HEK293 (cell line): ENCODE data around the gene WASF1.

ENCODE experiments used
- CTCF ChIA-PET: fragments of 350-600 bp; formaldehyde crosslinking; extraction: SDS; loops from one replicate; lab custom pipeline; 2021; ENCODE audit warnings: antibody characterized with exemption; lab: Yijun Ruan, JAX
- POLR2A ChIA-PET: fragments of 300-600 bp; formaldehyde crosslinking; extraction: SDS; loops from one replicate; lab custom pipeline; 2020; ENCODE audit warnings: antibody characterized with exemption, inconsistent platforms; lab: Yijun Ruan, JAX
- H3K27ac ChIP-seq: fragments of 200-500 bp; sonication (Bioruptor generic); 2 replicates; pipeline ENCODE4 v1.5.1; 2014; ENCODE audit warnings: low read depth, low read length, control low read depth, inconsistent platforms; ENCODE audit errors: extremely low read depth
- H3K36me3 ChIP-seq, 2 experiments: fragments of 200-500 bp in 1 of 2; sonication (Bioruptor generic) in 1 of 2; 1 replicate in 1 of 2; 2 replicates in 1 of 2; pipeline ENCODE4 v1.5.1; 2014 to 2017; ENCODE audit warnings: inconsistent platforms in 2 of 2, low read length in 2 of 2; ENCODE audit not compliant: control insufficient read depth in 2 of 2, insufficient read depth in 1 of 2
- H3K4me1 ChIP-seq: fragments of 200-500 bp; sonication (Bioruptor generic); 2 replicates; pipeline ENCODE4 v1.5.1; 2014; ENCODE audit warnings: mild to moderate bottlenecking, low read length, inconsistent platforms; ENCODE audit not compliant: control insufficient read depth, insufficient read depth
- H3K4me3 ChIP-seq: 2 replicates; pipeline ENCODE4 v1.5.1; 2011; ENCODE audit warnings: low read depth, mild to moderate bottlenecking, control low read depth, low read length, moderate library complexity
- H3K9me3 ChIP-seq: fragments of 200-500 bp; sonication (Bioruptor generic); 2 replicates; pipeline ENCODE4 v1.5.1; 2014; ENCODE audit warnings: low read depth, low read length, inconsistent platforms; ENCODE audit not compliant: control insufficient read depth, insufficient read depth
- EGR2 ChIP-seq: fragments of 450-650 bp; formaldehyde crosslinking; IDR thresholded peaks from 2 replicates; pipeline ENCODE4 v1.5.1; 2016; ENCODE audit warnings: low read depth, missing biosample characterization, missing genetic modification characterization
- OVOL3 ChIP-seq: fragments of 450-650 bp; formaldehyde crosslinking; IDR thresholded peaks from 2 replicates; pipeline ENCODE4 v1.5.1; 2016; ENCODE audit warnings: missing biosample characterization, missing genetic modification characterization
- SETDB1 ChIP-seq: IDR thresholded peaks from one replicate; pipeline ENCODE4 v1.6.1; 2017; ENCODE audit warnings: mild to moderate bottlenecking, low read length, moderate library complexity, mixed read lengths; ENCODE audit not compliant: insufficient read length
- YY2 ChIP-seq: fragments of 450-650 bp; formaldehyde crosslinking; IDR thresholded peaks from 2 replicates; pipeline ENCODE4 v1.5.1; 2016; ENCODE audit warnings: missing biosample characterization, missing genetic modification characterization
- ZBTB20 ChIP-seq: fragments of 450-650 bp; formaldehyde crosslinking; IDR thresholded peaks from 2 replicates; pipeline ENCODE4 v1.5.1; 2016; ENCODE audit warnings: missing biosample characterization, missing genetic modification characterization
- ZEB2 ChIP-seq: fragments of 450-650 bp; formaldehyde crosslinking; IDR thresholded peaks from 2 replicates; pipeline ENCODE4 v1.5.1; 2016; ENCODE audit warnings: missing biosample characterization, missing genetic modification characterization
- ZNF138 ChIP-seq: fragments of 450-650 bp; formaldehyde crosslinking; IDR thresholded peaks from 2 replicates; pipeline ENCODE4 v1.5.1; 2016; ENCODE audit warnings: missing biosample characterization, missing genetic modification characterization, borderline replicate concordance
- ZNF311 ChIP-seq: fragments of 450-650 bp; formaldehyde crosslinking; IDR thresholded peaks from 2 replicates; pipeline ENCODE4 v1.5.1; 2017; ENCODE audit warnings: missing biosample characterization, missing genetic modification characterization, borderline replicate concordance
- ZNF394 ChIP-seq: fragments of 450-650 bp; formaldehyde crosslinking; IDR thresholded peaks from 2 replicates; pipeline ENCODE4 v1.5.1; 2016; ENCODE audit warnings: missing biosample characterization, missing genetic modification characterization, mild to moderate bottlenecking, moderate library complexity, borderline replicate concordance
- ZNF423 ChIP-seq: fragments of 450-650 bp; formaldehyde crosslinking; IDR thresholded peaks from 2 replicates; pipeline ENCODE4 v1.5.1; 2016; ENCODE audit warnings: missing biosample characterization, missing genetic modification characterization
- ZNF426 ChIP-seq: fragments of 450-650 bp; formaldehyde crosslinking; IDR thresholded peaks from 2 replicates; pipeline ENCODE4 v1.5.1; 2017; ENCODE audit warnings: missing biosample characterization, missing genetic modification characterization, mild to moderate bottlenecking, inconsistent platforms, moderate library complexity
- ZNF473 ChIP-seq: fragments of 450-650 bp; formaldehyde crosslinking; IDR thresholded peaks from 2 replicates; pipeline ENCODE4 v1.5.1; 2017; ENCODE audit warnings: missing biosample characterization, missing genetic modification characterization
- ZNF521 ChIP-seq: fragments of 450-650 bp; formaldehyde crosslinking; IDR thresholded peaks from 2 replicates; pipeline ENCODE4 v1.5.1; 2017; ENCODE audit warnings: missing biosample characterization, mild to moderate bottlenecking, missing genetic modification characterization
- ZNF561 ChIP-seq: fragments of 450-650 bp; IDR thresholded peaks from 2 replicates; pipeline ENCODE4 v1.5.1; 2018; ENCODE audit warnings: missing biosample characterization, missing genetic modification characterization, borderline replicate concordance
- ZNF610 ChIP-seq: fragments of 450-650 bp; formaldehyde crosslinking; IDR thresholded peaks from 2 replicates; pipeline ENCODE4 v1.5.1; 2016; ENCODE audit warnings: missing biosample characterization, missing genetic modification characterization, borderline replicate concordance
- ZNF654 ChIP-seq: fragments of 450-650 bp; formaldehyde crosslinking; IDR thresholded peaks from 2 replicates; pipeline ENCODE4 v1.5.1; 2016; ENCODE audit warnings: low read depth, missing biosample characterization, missing genetic modification characterization
- ZNF664 ChIP-seq: fragments of 450-650 bp; formaldehyde crosslinking; IDR thresholded peaks from 2 replicates; pipeline ENCODE4 v1.5.1; 2016; ENCODE audit warnings: missing biosample characterization, missing genetic modification characterization
- ZNF837 ChIP-seq: fragments of 450-650 bp; formaldehyde crosslinking; IDR thresholded peaks from 2 replicates; pipeline ENCODE4 v1.5.1; 2016; ENCODE audit warnings: missing biosample characterization, missing genetic modification characterization
- ZNF843 ChIP-seq: fragments of 450-650 bp; formaldehyde crosslinking; IDR thresholded peaks from 2 replicates; pipeline ENCODE4 v1.5.1; 2016; ENCODE audit warnings: missing biosample characterization, missing genetic modification characterization
- TF ChIP-seq, protein P1 (sequence below): fragments of 450-650 bp; formaldehyde crosslinking; IDR thresholded peaks from 2 replicates; pipeline ENCODE4 v1.5.1; 2016; ENCODE audit warnings: missing biosample characterization, missing genetic modification characterization
- TF ChIP-seq, protein P2 (sequence below): fragments of 450-650 bp; formaldehyde crosslinking; IDR thresholded peaks from 2 replicates; pipeline ENCODE4 v1.5.1; 2016; ENCODE audit warnings: missing biosample characterization, missing genetic modification characterization, borderline replicate concordance
- TF ChIP-seq, protein P3 (sequence below): fragments of 450-650 bp; formaldehyde crosslinking; IDR thresholded peaks from 2 replicates; pipeline ENCODE4 v1.5.1; 2016; ENCODE audit warnings: missing biosample characterization, missing genetic modification characterization, low read depth
- TF ChIP-seq, protein P4 (sequence below): fragments of 450-650 bp; formaldehyde crosslinking; IDR thresholded peaks from 2 replicates; pipeline ENCODE4 v1.5.1; 2017; ENCODE audit warnings: missing biosample characterization, missing genetic modification characterization
- TF ChIP-seq, protein P5 (sequence below): fragments of 450-650 bp; formaldehyde crosslinking; IDR thresholded peaks from 2 replicates; pipeline ENCODE4 v1.5.1; 2017; ENCODE audit warnings: missing biosample characterization, mild to moderate bottlenecking, missing genetic modification characterization, moderate library complexity
- TF ChIP-seq, protein P6 (sequence below): fragments of 450-650 bp; formaldehyde crosslinking; IDR thresholded peaks from 2 replicates; pipeline ENCODE4 v1.5.1; 2017; ENCODE audit warnings: missing biosample characterization, missing genetic modification characterization

WASF1 gene

DNA sequence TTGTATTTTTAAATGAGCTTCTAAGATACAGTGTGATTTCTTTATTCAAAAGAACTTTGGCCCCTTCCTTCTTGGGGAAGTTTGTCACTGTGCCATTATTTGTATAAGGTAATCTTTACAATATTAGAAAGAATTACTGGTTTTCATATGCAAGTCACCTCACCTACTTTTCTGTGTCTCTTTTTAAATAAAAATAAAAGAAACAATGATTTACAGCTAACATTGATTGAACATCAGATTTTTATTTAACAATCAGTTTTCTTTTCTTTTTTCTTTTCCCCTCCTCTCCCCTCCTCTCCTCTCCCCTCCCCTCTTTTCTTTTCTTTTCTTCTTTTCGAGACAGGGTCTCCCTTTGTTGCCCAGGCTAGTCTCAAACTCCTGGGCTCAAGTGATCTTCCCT lies 46.8 kb upstream of the WASF1 start:
- CTCF ChIA-PET = no interaction called here
- POLR2A ChIA-PET = no interaction called here

DNA sequence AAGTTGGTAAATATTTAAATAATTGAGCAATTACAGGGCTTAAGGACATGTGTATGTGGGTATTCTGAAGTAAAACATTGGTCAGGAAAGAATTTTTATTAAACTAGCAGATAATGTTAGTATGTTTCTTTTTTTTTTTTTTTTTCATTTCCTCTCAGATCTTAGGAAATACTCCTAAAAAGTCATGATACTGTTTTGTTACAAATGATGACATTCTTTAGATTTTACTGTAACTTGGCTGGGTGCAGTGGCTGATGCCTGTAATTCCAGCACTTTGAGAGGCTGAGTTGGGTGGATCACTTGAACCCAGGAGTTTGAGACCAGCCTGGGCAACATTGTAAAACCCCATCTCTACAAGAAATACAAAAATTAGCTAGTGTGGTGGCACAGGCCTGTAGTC lies 42.3 kb upstream of the WASF1 start:
- peaks cover 29 to 75% of the 10 kb centered on the region in 2 experiments for H3K36me3 ChIP-seq
- TF ChIP-seq ZNF394 (tag by site-specific recombination) = no peak
- no peak for TF ChIP-seq ZNF843 (tag by site-specific recombination)
- TF ChIP-seq, protein P1, sequence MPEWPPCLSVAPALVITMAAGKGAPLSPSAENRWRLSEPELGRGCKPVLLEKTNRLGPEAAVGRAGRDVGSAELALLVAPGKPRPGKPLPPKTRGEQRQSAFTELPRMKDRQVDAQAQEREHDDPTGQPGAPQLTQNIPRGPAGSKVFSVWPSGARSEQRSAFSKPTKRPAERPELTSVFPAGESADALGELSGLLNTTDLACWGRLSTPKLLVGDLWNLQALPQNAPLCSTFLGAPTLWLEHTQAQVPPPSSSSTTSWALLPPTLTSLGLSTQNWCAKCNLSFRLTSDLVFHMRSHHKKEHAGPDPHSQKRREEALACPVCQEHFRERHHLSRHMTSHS (tag by site-specific recombination) = no peak
- no peak for TF ChIP-seq ZNF426
- no peak for TF ChIP-seq EGR2 (tag by site-specific recombination)
- no peak for TF ChIP-seq ZNF654
- TF ChIP-seq ZNF521 = no peak
- TF ChIP-seq, protein P2, sequence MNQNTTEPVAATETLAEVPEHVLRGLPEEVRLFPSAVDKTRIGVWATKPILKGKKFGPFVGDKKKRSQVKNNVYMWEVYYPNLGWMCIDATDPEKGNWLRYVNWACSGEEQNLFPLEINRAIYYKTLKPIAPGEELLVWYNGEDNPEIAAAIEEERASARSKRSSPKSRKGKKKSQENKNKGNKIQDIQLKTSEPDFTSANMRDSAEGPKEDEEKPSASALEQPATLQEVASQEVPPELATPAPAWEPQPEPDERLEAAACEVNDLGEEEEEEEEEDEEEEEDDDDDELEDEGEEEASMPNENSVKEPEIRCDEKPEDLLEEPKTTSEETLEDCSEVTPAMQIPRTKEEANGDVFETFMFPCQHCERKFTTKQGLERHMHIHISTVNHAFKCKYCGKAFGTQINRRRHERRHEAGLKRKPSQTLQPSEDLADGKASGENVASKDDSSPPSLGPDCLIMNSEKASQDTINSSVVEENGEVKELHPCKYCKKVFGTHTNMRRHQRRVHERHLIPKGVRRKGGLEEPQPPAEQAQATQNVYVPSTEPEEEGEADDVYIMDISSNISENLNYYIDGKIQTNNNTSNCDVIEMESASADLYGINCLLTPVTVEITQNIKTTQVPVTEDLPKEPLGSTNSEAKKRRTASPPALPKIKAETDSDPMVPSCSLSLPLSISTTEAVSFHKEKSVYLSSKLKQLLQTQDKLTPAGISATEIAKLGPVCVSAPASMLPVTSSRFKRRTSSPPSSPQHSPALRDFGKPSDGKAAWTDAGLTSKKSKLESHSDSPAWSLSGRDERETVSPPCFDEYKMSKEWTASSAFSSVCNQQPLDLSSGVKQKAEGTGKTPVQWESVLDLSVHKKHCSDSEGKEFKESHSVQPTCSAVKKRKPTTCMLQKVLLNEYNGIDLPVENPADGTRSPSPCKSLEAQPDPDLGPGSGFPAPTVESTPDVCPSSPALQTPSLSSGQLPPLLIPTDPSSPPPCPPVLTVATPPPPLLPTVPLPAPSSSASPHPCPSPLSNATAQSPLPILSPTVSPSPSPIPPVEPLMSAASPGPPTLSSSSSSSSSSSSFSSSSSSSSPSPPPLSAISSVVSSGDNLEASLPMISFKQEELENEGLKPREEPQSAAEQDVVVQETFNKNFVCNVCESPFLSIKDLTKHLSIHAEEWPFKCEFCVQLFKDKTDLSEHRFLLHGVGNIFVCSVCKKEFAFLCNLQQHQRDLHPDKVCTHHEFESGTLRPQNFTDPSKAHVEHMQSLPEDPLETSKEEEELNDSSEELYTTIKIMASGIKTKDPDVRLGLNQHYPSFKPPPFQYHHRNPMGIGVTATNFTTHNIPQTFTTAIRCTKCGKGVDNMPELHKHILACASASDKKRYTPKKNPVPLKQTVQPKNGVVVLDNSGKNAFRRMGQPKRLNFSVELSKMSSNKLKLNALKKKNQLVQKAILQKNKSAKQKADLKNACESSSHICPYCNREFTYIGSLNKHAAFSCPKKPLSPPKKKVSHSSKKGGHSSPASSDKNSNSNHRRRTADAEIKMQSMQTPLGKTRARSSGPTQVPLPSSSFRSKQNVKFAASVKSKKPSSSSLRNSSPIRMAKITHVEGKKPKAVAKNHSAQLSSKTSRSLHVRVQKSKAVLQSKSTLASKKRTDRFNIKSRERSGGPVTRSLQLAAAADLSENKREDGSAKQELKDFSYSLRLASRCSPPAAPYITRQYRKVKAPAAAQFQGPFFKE = no peak
- TF ChIP-seq ZNF837 = no peak
- TF ChIP-seq, protein P3, sequence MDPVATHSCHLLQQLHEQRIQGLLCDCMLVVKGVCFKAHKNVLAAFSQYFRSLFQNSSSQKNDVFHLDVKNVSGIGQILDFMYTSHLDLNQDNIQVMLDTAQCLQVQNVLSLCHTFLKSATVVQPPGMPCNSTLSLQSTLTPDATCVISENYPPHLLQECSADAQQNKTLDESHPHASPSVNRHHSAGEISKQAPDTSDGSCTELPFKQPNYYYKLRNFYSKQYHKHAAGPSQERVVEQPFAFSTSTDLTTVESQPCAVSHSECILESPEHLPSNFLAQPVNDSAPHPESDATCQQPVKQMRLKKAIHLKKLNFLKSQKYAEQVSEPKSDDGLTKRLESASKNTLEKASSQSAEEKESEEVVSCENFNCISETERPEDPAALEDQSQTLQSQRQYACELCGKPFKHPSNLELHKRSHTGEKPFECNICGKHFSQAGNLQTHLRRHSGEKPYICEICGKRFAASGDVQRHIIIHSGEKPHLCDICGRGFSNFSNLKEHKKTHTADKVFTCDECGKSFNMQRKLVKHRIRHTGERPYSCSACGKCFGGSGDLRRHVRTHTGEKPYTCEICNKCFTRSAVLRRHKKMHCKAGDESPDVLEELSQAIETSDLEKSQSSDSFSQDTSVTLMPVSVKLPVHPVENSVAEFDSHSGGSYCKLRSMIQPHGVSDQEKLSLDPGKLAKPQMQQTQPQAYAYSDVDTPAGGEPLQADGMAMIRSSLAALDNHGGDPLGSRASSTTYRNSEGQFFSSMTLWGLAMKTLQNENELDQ (tag by site-specific recombination) = no peak
- TF ChIP-seq, protein P4, sequence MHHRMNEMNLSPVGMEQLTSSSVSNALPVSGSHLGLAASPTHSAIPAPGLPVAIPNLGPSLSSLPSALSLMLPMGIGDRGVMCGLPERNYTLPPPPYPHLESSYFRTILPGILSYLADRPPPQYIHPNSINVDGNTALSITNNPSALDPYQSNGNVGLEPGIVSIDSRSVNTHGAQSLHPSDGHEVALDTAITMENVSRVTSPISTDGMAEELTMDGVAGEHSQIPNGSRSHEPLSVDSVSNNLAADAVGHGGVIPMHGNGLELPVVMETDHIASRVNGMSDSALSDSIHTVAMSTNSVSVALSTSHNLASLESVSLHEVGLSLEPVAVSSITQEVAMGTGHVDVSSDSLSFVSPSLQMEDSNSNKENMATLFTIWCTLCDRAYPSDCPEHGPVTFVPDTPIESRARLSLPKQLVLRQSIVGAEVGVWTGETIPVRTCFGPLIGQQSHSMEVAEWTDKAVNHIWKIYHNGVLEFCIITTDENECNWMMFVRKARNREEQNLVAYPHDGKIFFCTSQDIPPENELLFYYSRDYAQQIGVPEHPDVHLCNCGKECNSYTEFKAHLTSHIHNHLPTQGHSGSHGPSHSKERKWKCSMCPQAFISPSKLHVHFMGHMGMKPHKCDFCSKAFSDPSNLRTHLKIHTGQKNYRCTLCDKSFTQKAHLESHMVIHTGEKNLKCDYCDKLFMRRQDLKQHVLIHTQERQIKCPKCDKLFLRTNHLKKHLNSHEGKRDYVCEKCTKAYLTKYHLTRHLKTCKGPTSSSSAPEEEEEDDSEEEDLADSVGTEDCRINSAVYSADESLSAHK = no peak
- TF ChIP-seq ZNF561 (tag by site-specific recombination) = no peak
- no peak for TF ChIP-seq ZBTB20 (tag by site-specific recombination)
- TF ChIP-seq, protein P5, sequence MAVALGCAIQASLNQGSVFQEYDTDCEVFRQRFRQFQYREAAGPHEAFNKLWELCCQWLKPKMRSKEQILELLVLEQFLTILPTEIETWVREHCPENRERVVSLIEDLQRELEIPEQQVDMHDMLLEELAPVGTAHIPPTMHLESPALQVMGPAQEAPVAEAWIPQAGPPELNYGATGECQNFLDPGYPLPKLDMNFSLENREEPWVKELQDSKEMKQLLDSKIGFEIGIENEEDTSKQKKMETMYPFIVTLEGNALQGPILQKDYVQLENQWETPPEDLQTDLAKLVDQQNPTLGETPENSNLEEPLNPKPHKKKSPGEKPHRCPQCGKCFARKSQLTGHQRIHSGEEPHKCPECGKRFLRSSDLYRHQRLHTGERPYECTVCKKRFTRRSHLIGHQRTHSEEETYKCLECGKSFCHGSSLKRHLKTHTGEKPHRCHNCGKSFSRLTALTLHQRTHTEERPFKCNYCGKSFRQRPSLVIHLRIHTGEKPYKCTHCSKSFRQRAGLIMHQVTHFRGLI = no peak

More for the DNA sequence above, 46.8 kb upstream of the WASF1 start:
- Histone ChIP-seq H3K4me1 (no peaks in the 10 kb centered on the region), H3K9me3 (no peaks in the 10 kb centered on the region), H3K27ac (no peak overlapping the region)
- TF ChIP-seq ZNF423 (tag by site-specific recombination) = no peak
- TF ChIP-seq, protein P6, sequence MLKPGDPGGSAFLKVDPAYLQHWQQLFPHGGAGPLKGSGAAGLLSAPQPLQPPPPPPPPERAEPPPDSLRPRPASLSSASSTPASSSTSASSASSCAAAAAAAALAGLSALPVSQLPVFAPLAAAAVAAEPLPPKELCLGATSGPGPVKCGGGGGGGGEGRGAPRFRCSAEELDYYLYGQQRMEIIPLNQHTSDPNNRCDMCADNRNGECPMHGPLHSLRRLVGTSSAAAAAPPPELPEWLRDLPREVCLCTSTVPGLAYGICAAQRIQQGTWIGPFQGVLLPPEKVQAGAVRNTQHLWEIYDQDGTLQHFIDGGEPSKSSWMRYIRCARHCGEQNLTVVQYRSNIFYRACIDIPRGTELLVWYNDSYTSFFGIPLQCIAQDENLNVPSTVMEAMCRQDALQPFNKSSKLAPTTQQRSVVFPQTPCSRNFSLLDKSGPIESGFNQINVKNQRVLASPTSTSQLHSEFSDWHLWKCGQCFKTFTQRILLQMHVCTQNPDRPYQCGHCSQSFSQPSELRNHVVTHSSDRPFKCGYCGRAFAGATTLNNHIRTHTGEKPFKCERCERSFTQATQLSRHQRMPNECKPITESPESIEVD (tag by site-specific recombination) = no peak
- TF ChIP-seq ZEB2 (tag by site-specific recombination) = no peak
- TF ChIP-seq ZNF138 (tag by site-specific recombination) = no peak
- TF ChIP-seq ZNF311 = no peak
- no peak for TF ChIP-seq YY2
- no peak for TF ChIP-seq ZNF664 (tag by site-specific recombination)
- no peak for TF ChIP-seq ZNF843 (tag by site-specific recombination)
- TF ChIP-seq ZNF473 = no peak
- TF ChIP-seq OVOL3 = no peak
- no peak for TF ChIP-seq ZNF610
- TF ChIP-seq SETDB1 = no peak
- TF ChIP-seq, all 188 proteins: peak for 0
- Histone ChIP-seq H3K36me3 (peaks cover 23 to 57% of the 10 kb centered on the region in 2 experiments), H3K4me3 (no peak overlapping the region)

More for the DNA sequence above, 42.3 kb upstream of the WASF1 start:
- H3K4me3 ChIP-seq = no peak overlapping the region
- H3K27ac ChIP-seq = no peak overlapping the region
- no peaks in the 10 kb centered on the region for H3K9me3 ChIP-seq
- ChIA-PET CTCF (no interaction called here), POLR2A (interaction anchor here (0.6 kb wide), 1 partner anchor 182 kb away, joined by 3 read pairs; no protein-coding TSS in a partner anchor)
- no peaks in the 10 kb centered on the region for H3K4me1 ChIP-seq
